K562 (cell line): ENCODE results near the gene SSH3. TPM values are rescaled to one million over a fixed set of nuclear protein-coding genes. Genes with fewer than 3 reads are reported as not detected.

Experiments
- BACH1 ChIP-seq: fragments of 200-800 bp; sonication (Bioruptor generic); IDR thresholded peaks from 2 replicates; pipeline ENCODE4 v1.6.1; 2016; ENCODE audit warnings: missing genetic modification characterization, missing compliant biosample characterization
- BRD9 ChIP-seq: fragments of 450-650 bp; IDR thresholded peaks from 2 replicates; pipeline ENCODE4 v1.6.1; 2018; ENCODE audit warnings: low read depth; ENCODE audit not compliant: partially characterized antibody
- CAMTA2 ChIP-seq: fragments of 250-450 bp; sonication (Bioruptor Pico); conservative IDR thresholded peaks from 2 replicates; pipeline ENCODE4 v1.5.1; 2022
- CBFA2T3 ChIP-seq: fragments of 450-650 bp; IDR thresholded peaks from 2 replicates; pipeline ENCODE4 v1.6.1; 2017
- CXXC5 ChIP-seq: fragments of 250-450 bp; sonication (Bioruptor Pico); IDR thresholded peaks from 2 replicates; pipeline ENCODE4 v1.8.0; 2022; ENCODE audit warnings: inconsistent platforms, mild to moderate bottlenecking, moderate library complexity
- DIDO1 ChIP-seq: fragments of 450-650 bp; IDR thresholded peaks from 2 replicates; pipeline ENCODE4 v1.6.1; 2016; ENCODE audit warnings: low read depth, missing biosample characterization, missing genetic modification characterization
- HMG20B ChIP-seq: fragments of 250-450 bp; sonication (Bioruptor Pico); IDR thresholded peaks from 2 replicates; pipeline ENCODE4 v1.5.0; 2021; ENCODE audit warnings: mild to moderate bottlenecking
- MEIS2 ChIP-seq: fragments of 450-650 bp; IDR thresholded peaks from 2 replicates; pipeline ENCODE4 v1.6.1; 2014; ENCODE audit warnings: mild to moderate bottlenecking; ENCODE audit not compliant: partially characterized antibody
- POLR2A ChIP-seq: fragments of 450-650 bp; conservative IDR thresholded peaks from 2 replicates; pipeline ENCODE4 v1.6.1; 2016
- POLR2AphosphoS5 ChIP-seq: IDR thresholded peaks from 2 replicates; pipeline ENCODE4 v1.6.1; 2011; ENCODE audit warnings: mild to moderate bottlenecking, low read depth, low read length, moderate library complexity; ENCODE audit not compliant: control insufficient read depth, insufficient read depth
- SPI1 ChIP-seq: IDR thresholded peaks from 2 replicates; pipeline ENCODE4 v1.6.1; 2011; ENCODE audit warnings: low read depth, low read length, control low read depth, borderline replicate concordance
- SREBF2 ChIP-seq: sonication (generic); formaldehyde crosslinking; IDR thresholded peaks from 2 replicates; pipeline ENCODE4 v1.4.0; 2020; ENCODE audit warnings: mild to moderate bottlenecking, missing genetic modification reagents
- SRF ChIP-seq, 2 experiments: fragments of 250-450, 450-650 bp in 1 of 2; sonication (Bioruptor Pico) in 1 of 2; sonication (generic) in 1 of 2; formaldehyde crosslinking; IDR thresholded peaks; 2 replicates each; pipeline versions ENCODE4 v1.5.0 to v1.5.1; 2020 to 2022; ENCODE audit warnings: mild to moderate bottlenecking in 1 of 2, missing genetic modification reagents in 1 of 2
- TCF7L2 ChIP-seq: fragments of 150-350 bp; IDR thresholded peaks from 2 replicates; pipeline ENCODE4 v1.6.1; 2016; ENCODE audit warnings: low read depth, mild to moderate bottlenecking, low read length, moderate library complexity
- THRAP3 ChIP-seq: fragments of 450-650 bp; IDR thresholded peaks from 2 replicates; pipeline ENCODE4 v1.6.1; 2016; ENCODE audit warnings: mild to moderate bottlenecking, inconsistent platforms, borderline replicate concordance
- ZFP36 ChIP-seq: fragments of 150-350 bp; IDR thresholded peaks from 2 replicates; pipeline ENCODE4 v1.6.1; 2018; ENCODE audit warnings: low read length, low read depth; ENCODE audit not compliant: partially characterized antibody
- ZNF184 ChIP-seq: sonication (generic); formaldehyde crosslinking; IDR thresholded peaks from 2 replicates; pipeline ENCODE4 v1.5.0; 2020; ENCODE audit warnings: missing genetic modification reagents
- ZNF318 ChIP-seq, 2 experiments: fragments of 450-650 bp; IDR thresholded peaks; 2 replicates each; pipeline ENCODE4 v1.6.1; 2016; ENCODE audit warnings: mild to moderate bottlenecking in 2 of 2, borderline replicate concordance in 1 of 2, low read depth in 1 of 2, moderate library complexity in 1 of 2
- polyA plus RNA-seq, 8 experiments: library from polyadenylated mRNA; depleted of rRNA in 4 of 8; stranded (reverse) in 5 of 8; unstranded in 3 of 8; fragments of >200 nt; fragmentation: Nextera tagmentation in 2 of 8; fragmentation: Illumina TruSeq in 1 of 8; extraction: Ambion mirVana in 2 of 8; extraction: Trizol in 1 of 8; gene quantifications; 2 replicates each; pipeline versions ENCODE4 v1.2.1 to v1.2.3, GENCODE V29; 2011 to 2014; ENCODE audit warnings: inconsistent platforms in 1 of 8, missing spikeins in 1 of 8
- total RNA-seq, 7 experiments: library from RNA; depleted of rRNA in 6 of 7; stranded (reverse); fragments of >200 nt in 6 of 7; fragmentation: Illumina TruSeq in 2 of 7; extraction: Trizol in 2 of 7; gene quantifications; 2 replicates each; pipeline versions ENCODE4 v1.2.1 to v1.2.3, GENCODE V29; 2011 to 2021; ENCODE audit warnings: low replicate concordance in 1 of 7
- TF ChIP-seq, protein P1 (sequence below): sonication (generic); formaldehyde crosslinking; IDR thresholded peaks from 2 replicates; pipeline ENCODE4 v1.8.0; 2022; ENCODE audit warnings: mild to moderate bottlenecking, missing genetic modification reagents

SSH3 gene
- total and polyA plus RNA-seq, 9 of the 15 experiments (the other 6 are each of a cell fraction or from before 2014, with no cell fraction given): 0.07 to 1.0 (median 0.24) TPM; not detected in 3

GRCh38 chr11:67277231-67277961, 25.9 kb upstream of the SSH3 start (continued):
- 0 out of 2 replicates have a peak, but pooled peaks have one; percentile 59 for TF ChIP-seq HMG20B
- TF ChIP-seq POLR2AphosphoS5: peak; percentile 56; the same call in 1 of the 2 replicates
- TF ChIP-seq CAMTA2 (CRISPR knock-in tag): 0 out of 2 replicates have a peak, but pooled peaks have one; percentile 69
- peak; percentile 4 for TF ChIP-seq ZFP36
- peak; percentile 81 for TF ChIP-seq POLR2A
- TF ChIP-seq MEIS2: peak; percentile 34
- TF ChIP-seq SRF (CRISPR knock-in tag; IDR thresholded peaks at IDR 0.05): no peak
- no peak for TF ChIP-seq TCF7L2
- no peak for TF ChIP-seq ZNF184
- TF ChIP-seq SPI1: peak; percentile 69
- peak; percentile 70 for TF ChIP-seq BRD9
- TF ChIP-seq CBFA2T3: no peak
- no peak for TF ChIP-seq SREBF2 (CRISPR knock-in tag)
- no peak for TF ChIP-seq THRAP3
- TF ChIP-seq DIDO1 (tag): no peak
- TF ChIP-seq CXXC5 (CRISPR knock-in tag): peak; percentile 80
- TF ChIP-seq ZNF318 (IDR thresholded peaks at IDR 0.05; ENCODE audit: borderline replicate concordance in 1 of 2, low read depth in 1 of 2): no peak
- no peak for TF ChIP-seq BACH1 (tag)
- TF ChIP-seq, protein P1, sequence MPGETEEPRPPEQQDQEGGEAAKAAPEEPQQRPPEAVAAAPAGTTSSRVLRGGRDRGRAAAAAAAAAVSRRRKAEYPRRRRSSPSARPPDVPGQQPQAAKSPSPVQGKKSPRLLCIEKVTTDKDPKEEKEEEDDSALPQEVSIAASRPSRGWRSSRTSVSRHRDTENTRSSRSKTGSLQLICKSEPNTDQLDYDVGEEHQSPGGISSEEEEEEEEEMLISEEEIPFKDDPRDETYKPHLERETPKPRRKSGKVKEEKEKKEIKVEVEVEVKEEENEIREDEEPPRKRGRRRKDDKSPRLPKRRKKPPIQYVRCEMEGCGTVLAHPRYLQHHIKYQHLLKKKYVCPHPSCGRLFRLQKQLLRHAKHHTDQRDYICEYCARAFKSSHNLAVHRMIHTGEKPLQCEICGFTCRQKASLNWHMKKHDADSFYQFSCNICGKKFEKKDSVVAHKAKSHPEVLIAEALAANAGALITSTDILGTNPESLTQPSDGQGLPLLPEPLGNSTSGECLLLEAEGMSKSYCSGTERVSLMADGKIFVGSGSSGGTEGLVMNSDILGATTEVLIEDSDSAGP (CRISPR knock-in tag): no peak
